IMR-90 (cell line): ENCODE results near the gene PHACTR3. TPM values are rescaled to one million over a fixed set of nuclear protein-coding genes. Genes with fewer than 3 reads are reported as not detected.

ENCODE experiments used
- ATAC-seq: fragments of 200-7000 bp; cut with Tn5 transposase; 2 replicates; pipeline ENCODE4 v1.9.1; 2020; ENCODE audit warnings: low read depth, mild to moderate bottlenecking, moderate library complexity
- BruUV-seq: library from RNA; stranded (reverse); fragments of 400-500 nt; replicated peaks from 2 replicates; lab custom pipeline; 2021; lab: Mats Ljungman, UMichigan
- CTCF ChIA-PET: fragments of 300-600 bp; formaldehyde crosslinking; extraction: SDS; loops from one replicate; lab custom pipeline; 2021; ENCODE audit warnings: antibody characterized with exemption; lab: Yijun Ruan, JAX
- POLR2A ChIA-PET: fragments of 300-600 bp; sonication (Branson Sonifier 250); formaldehyde crosslinking; loops from one replicate; lab custom pipeline; 2022; ENCODE audit warnings: antibody characterized with exemption; ENCODE audit not compliant: unreplicated experiment; lab: Charles Lee
- DNase-seq: peaks from one replicate; pipeline ENCODE4 v3.0.0; 2013
- H2AFZ ChIP-seq: replicated peaks from 2 replicates; pipeline ENCODE3; 2013; ENCODE audit warnings: low read length, mild to moderate bottlenecking; ENCODE audit not compliant: poor library complexity
- H2AK5ac ChIP-seq: 2 replicates; pipeline ENCODE4 v1.6.1; 2013; ENCODE audit warnings: low read depth, low read length, inconsistent platforms
- H2AK9ac ChIP-seq: replicated peaks from 2 replicates; pipeline ENCODE3; 2013; ENCODE audit warnings: mild to moderate bottlenecking, low read depth, low read length, moderate library complexity; ENCODE audit not compliant: poor library complexity
- H2BK120ac ChIP-seq: 2 replicates; pipeline ENCODE4 v1.6.1; 2013; ENCODE audit warnings: low read depth, low read length, inconsistent platforms
- H2BK15ac ChIP-seq: 3 replicates; pipeline ENCODE4 v1.6.1; 2013; ENCODE audit warnings: low read depth, low read length, inconsistent platforms
- H2BK20ac ChIP-seq: 2 replicates; pipeline ENCODE4 v1.6.1; 2013; ENCODE audit warnings: low read depth, mild to moderate bottlenecking, inconsistent platforms, low read length, moderate library complexity
- H2BK5ac ChIP-seq: 2 replicates; pipeline ENCODE4 v1.6.1; 2013; ENCODE audit warnings: mild to moderate bottlenecking, low read depth, low read length, inconsistent platforms; ENCODE audit not compliant: poor library complexity, severe bottlenecking
- H3K14ac ChIP-seq: replicated peaks from 2 replicates; pipeline ENCODE4 v1.6.1; 2013; ENCODE audit warnings: low read depth, low read length, inconsistent platforms
- H3K18ac ChIP-seq: 2 replicates; pipeline ENCODE4 v1.6.1; 2013; ENCODE audit warnings: low read depth, low read length, control low read depth
- H3K23ac ChIP-seq: 2 replicates; pipeline ENCODE4 v1.6.1; 2013; ENCODE audit warnings: low read depth, low read length, inconsistent platforms
- H3K27ac ChIP-seq: 2 replicates; pipeline ENCODE4 v1.5.1; 2013; ENCODE audit warnings: mild to moderate bottlenecking, control low read depth, low read length; ENCODE audit not compliant: insufficient read depth
- H3K27me3 ChIP-seq: 2 replicates; pipeline ENCODE4 v1.6.1; 2013; ENCODE audit warnings: low read length; ENCODE audit not compliant: control insufficient read depth, insufficient read depth
- H3K36me3 ChIP-seq: 2 replicates; pipeline ENCODE4 v1.6.1; 2013; ENCODE audit warnings: low read length, mixed read lengths; ENCODE audit not compliant: control insufficient read depth, insufficient read depth
- H3K4ac ChIP-seq: 2 replicates; pipeline ENCODE4 v1.6.1; 2013; ENCODE audit warnings: low read depth, low read length, inconsistent platforms
- H3K4me1 ChIP-seq: 2 replicates; pipeline ENCODE4 v1.6.1; 2013; ENCODE audit warnings: low read length, mixed read lengths; ENCODE audit not compliant: control insufficient read depth, insufficient read depth
- H3K4me2 ChIP-seq: 2 replicates; pipeline ENCODE4 v1.6.1; 2013; ENCODE audit warnings: low read depth, mild to moderate bottlenecking, control low read depth, low read length, moderate library complexity
- H3K4me3 ChIP-seq: 2 replicates; pipeline ENCODE4 v1.5.1; 2013; ENCODE audit warnings: low read depth, mild to moderate bottlenecking, control low read depth, low read length, moderate library complexity; ENCODE audit not compliant: insufficient read depth
- H3K56ac ChIP-seq: 2 replicates; pipeline ENCODE4 v1.6.1; 2013; ENCODE audit warnings: low read length, inconsistent platforms; ENCODE audit not compliant: insufficient read depth; ENCODE audit errors: extremely low read depth
- H3K79me1 ChIP-seq, 2 experiments: 2 replicates each; pipeline ENCODE4 v1.6.1; 2013; ENCODE audit warnings: low read length in 2 of 2, inconsistent platforms in 1 of 2, low read depth in 1 of 2
- H3K9ac ChIP-seq: 2 replicates; pipeline ENCODE4 v1.6.1; 2013; ENCODE audit warnings: low read depth, low read length, control low read depth
- H3K9me1 ChIP-seq: 2 replicates; pipeline ENCODE4 v1.6.1; 2013; ENCODE audit warnings: low read length, inconsistent platforms; ENCODE audit not compliant: insufficient read depth
- H3K9me3 ChIP-seq: 2 replicates; pipeline ENCODE4 v1.6.1; 2013; ENCODE audit warnings: low read length; ENCODE audit not compliant: control insufficient read depth, insufficient read depth
- H4K20me1 ChIP-seq: 2 replicates; pipeline ENCODE4 v1.6.1; 2013; ENCODE audit warnings: low read length, inconsistent platforms; ENCODE audit not compliant: insufficient read depth
- H4K5ac ChIP-seq: 2 replicates; pipeline ENCODE4 v1.6.1; 2013; ENCODE audit warnings: mild to moderate bottlenecking, low read depth, low read length, control low read depth
- H4K8ac ChIP-seq, 2 experiments: 2 replicates each; pipeline ENCODE4 v1.6.1; 2013; ENCODE audit warnings: low read depth in 2 of 2, low read length in 2 of 2, control low read depth in 1 of 2, inconsistent platforms in 1 of 2
- H4K91ac ChIP-seq: 2 replicates; pipeline ENCODE4 v1.6.1; 2013; ENCODE audit warnings: low read depth, low read length, inconsistent platforms; ENCODE audit not compliant: insufficient read depth
- CEBPB ChIP-seq: IDR thresholded peaks from 2 replicates; pipeline ENCODE4 v1.6.1; 2012; ENCODE audit warnings: low read depth, low read length, improper control_type of control experiment
- CHD1 ChIP-seq: IDR thresholded peaks from 2 replicates; pipeline ENCODE4 v1.6.1; 2012; ENCODE audit warnings: low read depth, low read length, improper control_type of control experiment
- CTCF ChIP-seq: conservative IDR thresholded peaks from 2 replicates; pipeline ENCODE4 v1.5.1; 2012; ENCODE audit warnings: mild to moderate bottlenecking, low read depth, low read length, improper control_type of control experiment
- ELK1 ChIP-seq: fragments of 150-350 bp; IDR thresholded peaks from 2 replicates; pipeline ENCODE4 v1.6.1; 2016; ENCODE audit warnings: low read depth, mild to moderate bottlenecking, low read length, moderate library complexity, borderline replicate concordance
- FOS ChIP-seq: fragments of 150-350 bp; IDR thresholded peaks from 2 replicates; pipeline ENCODE4 v1.6.1; 2016; ENCODE audit warnings: low read depth, low read length
- MAFK ChIP-seq: IDR thresholded peaks from 2 replicates; pipeline ENCODE4 v1.6.1; 2012; ENCODE audit warnings: low read depth, low read length, improper control_type of control experiment
- MAZ ChIP-seq: IDR thresholded peaks from 2 replicates; pipeline ENCODE4 v1.6.1; 2012; ENCODE audit warnings: low read depth, mild to moderate bottlenecking, low read length, improper control_type of control experiment, moderate library complexity, borderline replicate concordance
- MXI1 ChIP-seq: IDR thresholded peaks from 2 replicates; pipeline ENCODE4 v1.6.1; 2012; ENCODE audit warnings: low read depth, mild to moderate bottlenecking, low read length, moderate library complexity, borderline replicate concordance
- NFE2L2 ChIP-seq: fragments of 150-350 bp; IDR thresholded peaks from 2 replicates; pipeline ENCODE4 v1.6.1; 2016; ENCODE audit warnings: low read depth, mild to moderate bottlenecking, low read length
- RAD21 ChIP-seq: IDR thresholded peaks from 2 replicates; pipeline ENCODE4 v1.6.1; 2012; ENCODE audit warnings: low read length, improper control_type of control experiment
- RCOR1 ChIP-seq: IDR thresholded peaks from 2 replicates; pipeline ENCODE4 v1.6.1; 2012; ENCODE audit warnings: mild to moderate bottlenecking, low read length, improper control_type of control experiment; ENCODE audit not compliant: insufficient replicate concordance
- RFX5 ChIP-seq: IDR thresholded peaks from 2 replicates; pipeline ENCODE4 v1.8.0; 2012; ENCODE audit warnings: low read depth, mild to moderate bottlenecking, low read length, moderate library complexity
- SMC3 ChIP-seq: fragments of 150-350 bp; IDR thresholded peaks from 2 replicates; pipeline ENCODE4 v1.6.1; 2016; ENCODE audit warnings: low read depth, mild to moderate bottlenecking, antibody characterized with exemption, low read length, moderate library complexity
- WGBS, 2 experiments: methylation state at CpG; one replicate each; pipeline versions ENCODE4 v1.1.5 to v1.1.7; 2013; ENCODE audit warnings: missing lambda C conversion rate in 2 of 2; ENCODE audit not compliant: insufficient read length in 1 of 2; ENCODE audit errors: extremely low coverage in 2 of 2; 5-methylcytosine and 5-hydroxymethylcytosine counted together
- dilution Hi-C: fragments of 300-500 bp; cut with HindIII; formaldehyde crosslinking; loops from one replicate; pipeline ENCODE4 v1.14.3; 2018; ENCODE audit warnings: low sequenced_read_pairs; ENCODE audit not compliant: unreplicated experiment
- in situ Hi-C: fragments of 300-500 bp; cut with MboI; formaldehyde crosslinking; loops from 3 replicates; pipeline ENCODE4 v1.14.3; 2019; ENCODE audit warnings: low sequenced_read_pairs, inconsistent platforms, mixed read lengths
- intact Hi-C: fragments of 100-400 bp; cut with micrococcal nuclease; formaldehyde crosslinking; loops from 2 replicates; pipeline ENCODE4 v1.10.0; 2022
- polyA plus RNA-seq, 3 experiments: library from polyadenylated mRNA; depleted of rRNA; stranded (reverse); fragments of >200 nt; gene quantifications; 2 replicates each; pipeline ENCODE4 v1.2.3, GENCODE V29; 2012; ENCODE audit warnings: low replicate concordance in 1 of 3
- total RNA-seq: library from RNA; depleted of rRNA; stranded (reverse); fragments of >200 nt; gene quantifications from 2 replicates; pipeline ENCODE4 v1.2.3, GENCODE V29; 2012
- TF ChIP-seq, protein P1 (sequence below): fragments of 150-350 bp; IDR thresholded peaks from 2 replicates; pipeline ENCODE4 v1.6.1; 2017; ENCODE audit warnings: mild to moderate bottlenecking, antibody characterized with exemption, low read length, low read depth

The PHACTR3 gene
- total and polyA plus RNA-seq, 2 of the 4 experiments (the other 2 are of a cell fraction) = not detected

DNA sequence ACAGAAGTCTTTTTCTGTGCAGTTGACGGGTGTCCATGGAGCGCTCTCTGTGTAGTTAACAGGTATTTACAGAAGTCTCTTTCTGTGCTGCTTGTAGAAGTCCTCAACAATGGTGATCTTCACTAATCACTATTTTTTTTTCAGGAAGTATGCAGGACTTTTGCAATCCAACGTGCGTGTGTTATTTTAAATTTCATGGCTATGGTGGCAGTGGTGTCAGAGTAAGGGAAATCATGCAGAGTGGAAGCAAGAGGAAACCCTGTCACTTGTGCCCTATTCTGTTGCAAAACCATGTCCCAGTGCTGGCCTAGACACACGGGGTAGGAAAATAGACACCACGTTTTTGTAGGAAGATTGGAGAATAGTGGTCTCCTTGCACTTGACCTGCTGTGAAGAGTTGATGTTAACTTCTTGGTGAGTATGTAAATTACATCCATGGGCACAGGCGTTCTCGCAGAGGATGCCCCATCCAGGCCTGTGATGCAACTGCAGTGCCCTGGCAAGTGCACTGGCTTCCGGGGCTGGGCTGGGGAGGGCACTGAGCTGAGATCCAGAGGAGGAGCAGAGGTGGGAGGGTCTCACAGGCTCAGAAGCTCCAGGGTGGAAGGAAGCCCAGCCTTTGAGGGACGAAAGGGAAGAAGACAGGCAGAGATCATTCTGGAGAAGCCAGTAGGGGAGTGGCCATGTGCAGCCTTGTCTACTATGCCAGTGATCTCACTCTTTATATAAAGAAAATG, 182.6 kb downstream of the PHACTR3 start:
- ATAC-seq (no peak), DNase-seq (no peak)
- no peak overlapping the region for H2AK9ac ChIP-seq
- in situ Hi-C loops (no loop called here), intact Hi-C loops (no loop called here), dilution Hi-C loops (no loop called here)
- no peak overlapping the region for H3K4me3 ChIP-seq
- H4K5ac ChIP-seq = no peak overlapping the region
- H3K79me1 ChIP-seq = no peaks in the 10 kb centered on the region
- no peaks in the 10 kb centered on the region for H3K27me3 ChIP-seq
- H3K18ac ChIP-seq = no peak overlapping the region
- no peak overlapping the region for H3K9ac ChIP-seq
- no peaks in the 10 kb centered on the region for H3K9me1 ChIP-seq
- H4K91ac ChIP-seq = no peak overlapping the region
- H3K23ac ChIP-seq = no peak overlapping the region
- no peak overlapping the region for H2BK20ac ChIP-seq
- no peak overlapping the region for H4K8ac ChIP-seq
- H2BK15ac ChIP-seq = no peak overlapping the region
- TF ChIP-seq MXI1 (no peak), NFE2L2 (no peak), RAD21 (no peak), RCOR1 (no peak), MAZ (no peak), RFX5 (no peak), FOS (no peak), SMC3 (no peak), MAFK (no peak), CHD1 (no peak), CEBPB (no peak), CTCF (no peak), ELK1 (no peak)
- TF ChIP-seq, protein P1, sequence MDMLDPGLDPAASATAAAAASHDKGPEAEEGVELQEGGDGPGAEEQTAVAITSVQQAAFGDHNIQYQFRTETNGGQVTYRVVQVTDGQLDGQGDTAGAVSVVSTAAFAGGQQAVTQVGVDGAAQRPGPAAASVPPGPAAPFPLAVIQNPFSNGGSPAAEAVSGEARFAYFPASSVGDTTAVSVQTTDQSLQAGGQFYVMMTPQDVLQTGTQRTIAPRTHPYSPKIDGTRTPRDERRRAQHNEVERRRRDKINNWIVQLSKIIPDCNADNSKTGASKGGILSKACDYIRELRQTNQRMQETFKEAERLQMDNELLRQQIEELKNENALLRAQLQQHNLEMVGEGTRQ = no peak
- H3K9me3 ChIP-seq = peaks cover 1% of the 10 kb centered on the region; the same call in 1 of the 2 replicates
- H4K20me1 ChIP-seq = no peaks in the 10 kb centered on the region
- H3K4ac ChIP-seq = no peak overlapping the region
- POLR2A ChIA-PET = no interaction called here
- no peak overlapping the region for H2BK5ac ChIP-seq
- CTCF ChIA-PET = no interaction called here
- H3K4me2 ChIP-seq = no peak overlapping the region
- no peak overlapping the region for H2AK5ac ChIP-seq
- H3K56ac ChIP-seq = no peak overlapping the region
- H3K27ac ChIP-seq = no peak overlapping the region
- no peak overlapping the region for H3K14ac ChIP-seq
- BruUV-seq = no TSS peak
- no peaks in the 10 kb centered on the region for H3K36me3 ChIP-seq
- H2BK120ac ChIP-seq = no peak overlapping the region
- no peak overlapping the region for H2AFZ ChIP-seq
- H3K4me1 ChIP-seq = no peaks in the 10 kb centered on the region
- whole genome bisulfite sequencing, 2 experiments = 0% methylated on average over 1 of the region's 10 CpGs; no CpG with 5 or more reads in 1 of the 2 experiments
